Measurements from ENCODE around the gene P3H2.

The P3H2 gene

GRCh38 chr3:190019844-190020243 is 100.9 kb downstream of the P3H2 start:
- in situ Hi-C loops (cut with MboI; ENCODE audit: low sequenced_read_pairs): no loop called here

- in situ Hi-C loops (cut with MboI; ENCODE audit: low sequenced_read_pairs): no loop called here
Observed at GRCh38 chr3:190019006-190019405, 101.7 kb downstream of the P3H2 start.

GRCh38 chr3:190018460-190018859 is 102.2 kb downstream of the P3H2 start:
- in situ Hi-C loops (cut with MboI; ENCODE audit: low sequenced_read_pairs): no loop called here

- in situ Hi-C loops (cut with MboI; ENCODE audit: low sequenced_read_pairs): no loop called here
Observed at GRCh38 chr3:190017521-190018288, 103.0 kb downstream of the P3H2 start.

GRCh38 chr3:190016966-190017365 is 103.7 kb downstream of the P3H2 start:
- in situ Hi-C loops (cut with MboI; ENCODE audit: low sequenced_read_pairs): no loop called here

GRCh38 chr3:190014940-190015339 is 105.8 kb downstream of the P3H2 start:
- in situ Hi-C loops (cut with MboI; ENCODE audit: low sequenced_read_pairs): no loop called here

GRCh38 chr3:190013943-190014924 is 106.5 kb downstream of the P3H2 start:
- in situ Hi-C loops (cut with MboI; ENCODE audit: low sequenced_read_pairs): no loop called here

GRCh38 chr3:190012784-190013183 is 107.9 kb downstream of the P3H2 start:
- in situ Hi-C loops (cut with MboI; ENCODE audit: low sequenced_read_pairs): no loop called here

- in situ Hi-C loops (cut with MboI; ENCODE audit: low sequenced_read_pairs): no loop called here
Observed at GRCh38 chr3:190012314-190012782, 108.3 kb downstream of the P3H2 start.

GRCh38 chr3:190010486-190010885 is 110.2 kb downstream of the P3H2 start:
- in situ Hi-C loops (cut with MboI; ENCODE audit: low sequenced_read_pairs): no loop called here

- in situ Hi-C loops (cut with MboI; ENCODE audit: low sequenced_read_pairs): no loop called here
Observed at GRCh38 chr3:190009614-190010013, 111.1 kb downstream of the P3H2 start.

- in situ Hi-C loops (cut with MboI; ENCODE audit: low sequenced_read_pairs): no loop called here
Observed at GRCh38 chr3:190008432-190008831, 112.3 kb downstream of the P3H2 start.

- in situ Hi-C loops (cut with MboI; ENCODE audit: low sequenced_read_pairs): no loop called here
Observed at GRCh38 chr3:190005343-190006113, 115.2 kb downstream of the P3H2 start.

- in situ Hi-C loops (cut with MboI; ENCODE audit: low sequenced_read_pairs): no loop called here
Observed at GRCh38 chr3:190004656-190005055, 116.0 kb downstream of the P3H2 start.

GRCh38 chr3:190003681-190004123 is 117.0 kb downstream of the P3H2 start:
- in situ Hi-C loops (cut with MboI; ENCODE audit: low sequenced_read_pairs): no loop called here

- in situ Hi-C loops (cut with MboI; ENCODE audit: low sequenced_read_pairs): no loop called here
Observed at GRCh38 chr3:190003068-190003467, 117.6 kb downstream of the P3H2 start.

- in situ Hi-C loops (cut with MboI; ENCODE audit: low sequenced_read_pairs): no loop called here
Observed at GRCh38 chr3:190001426-190001825, 119.3 kb downstream of the P3H2 start.

GRCh38 chr3:190000861-190001196 is 119.9 kb downstream of the P3H2 start:
- in situ Hi-C loops (cut with MboI; ENCODE audit: low sequenced_read_pairs): no loop called here

- in situ Hi-C loops (cut with MboI; ENCODE audit: low sequenced_read_pairs): no loop called here
Observed at GRCh38 chr3:190000187-190000860, 120.4 kb downstream of the P3H2 start.

GRCh38 chr3:189999718-190000117 is 121.0 kb downstream of the P3H2 start:
- in situ Hi-C loops (cut with MboI; ENCODE audit: low sequenced_read_pairs): no loop called here

All from HL-60/S4 (cell line).